Ishikawa (cell line): ENCODE measurements around the gene VANGL2.

Experiments
- CREB1 ChIP-seq: IDR thresholded peaks from 2 replicates; pipeline ENCODE4 v1.6.1; 2012; ENCODE audit warnings: low read depth
- EP300 ChIP-seq: IDR thresholded peaks from 2 replicates; pipeline ENCODE4 v1.6.1; 2012; ENCODE audit warnings: borderline replicate concordance
- FOXM1 ChIP-seq: IDR thresholded peaks from 2 replicates; pipeline ENCODE4 v1.6.1; 2012; ENCODE audit warnings: low read depth, borderline replicate concordance
- MAX ChIP-seq: IDR thresholded peaks from 2 replicates; pipeline ENCODE4 v1.6.1; 2012
- RAD21 ChIP-seq: IDR thresholded peaks from 2 replicates; pipeline ENCODE4 v1.6.1; 2012; ENCODE audit warnings: low read depth
- TAF1 ChIP-seq: IDR thresholded peaks from 2 replicates; pipeline ENCODE4 v1.6.1; 2012; ENCODE audit warnings: low read depth, mild to moderate bottlenecking
- TCF12 ChIP-seq: IDR thresholded peaks from 2 replicates; pipeline ENCODE4 v1.6.1; 2012; ENCODE audit warnings: low read depth
- TEAD4 ChIP-seq: IDR thresholded peaks from 2 replicates; pipeline ENCODE4 v1.6.1; 2012
- YY1 ChIP-seq: IDR thresholded peaks from 2 replicates; pipeline ENCODE4 v1.6.1; 2012; ENCODE audit warnings: low read depth
- ZBTB7A ChIP-seq: IDR thresholded peaks from 2 replicates; pipeline ENCODE4 v1.6.1; 2012; ENCODE audit warnings: low read depth

- TF ChIP-seq CREB1 (no peak), RAD21 (no peak), ZBTB7A (no peak), TEAD4 (no peak), EP300 (no peak), TAF1 (no peak), MAX (no peak), TCF12 (no peak), FOXM1 (no peak), YY1 (no peak)
Measured at GRCh38 chr1:160399544-160400222, 681 bp upstream of the VANGL2 start.
